ENCODE data around the gene GALNT1. TPM values are rescaled to one million over a fixed set of nuclear protein-coding genes. Genes with fewer than 3 reads are reported as not detected.
A peak's percentile ranks its signal among the peaks of the same experiment; 100 is the strongest.

Gene GALNT1
- total RNA-seq, 1 experiment from 2014 or later = 80.1 TPM

DNA sequence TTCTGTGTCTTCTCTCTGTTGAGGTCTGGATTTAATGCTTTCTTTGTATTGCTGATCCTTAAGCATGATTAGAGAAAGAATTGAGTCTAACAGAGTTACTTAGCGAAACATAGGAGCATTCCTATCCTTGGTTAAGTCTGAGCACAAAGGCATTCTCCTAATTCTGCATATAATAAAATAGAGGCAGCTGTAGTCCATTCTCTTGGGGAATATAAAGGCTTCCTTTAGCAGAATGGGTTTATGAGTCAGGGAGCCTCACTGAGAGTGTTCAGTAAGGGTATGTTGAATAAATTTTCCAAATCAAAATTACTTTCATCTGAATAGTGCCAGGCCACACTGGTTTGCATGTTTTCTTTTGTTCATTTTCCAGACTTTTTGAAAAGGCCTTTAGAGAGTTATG lies 101.5 kb downstream of the GALNT1 start (continued):
- no peak for TF ChIP-seq FOXP1 (CRISPR knock-in tag; IDR thresholded peaks at IDR 0.05; ENCODE audit: borderline replicate concordance)

- Mint-ChIP-seq H3K9me3 (no peaks in the 10 kb centered on the region), H3K4me1 (no peaks in the 10 kb centered on the region), H3K27ac (peak overlapping the region; percentile 61), H3K4me3 (no peak overlapping the region), H3K36me3 (peaks cover 6% of the 10 kb centered on the region; the same call in 1 of the 2 replicates), H3K27me3 (ENCODE audit: low read depth) (no peaks in the 10 kb centered on the region)
- CTCF ChIA-PET = no interaction called here
- DNase-seq (ENCODE audit: low spot score) (no peak), ATAC-seq (no peak)
- POLR2A ChIA-PET = no interaction called here
- TF ChIP-seq, protein P1, sequence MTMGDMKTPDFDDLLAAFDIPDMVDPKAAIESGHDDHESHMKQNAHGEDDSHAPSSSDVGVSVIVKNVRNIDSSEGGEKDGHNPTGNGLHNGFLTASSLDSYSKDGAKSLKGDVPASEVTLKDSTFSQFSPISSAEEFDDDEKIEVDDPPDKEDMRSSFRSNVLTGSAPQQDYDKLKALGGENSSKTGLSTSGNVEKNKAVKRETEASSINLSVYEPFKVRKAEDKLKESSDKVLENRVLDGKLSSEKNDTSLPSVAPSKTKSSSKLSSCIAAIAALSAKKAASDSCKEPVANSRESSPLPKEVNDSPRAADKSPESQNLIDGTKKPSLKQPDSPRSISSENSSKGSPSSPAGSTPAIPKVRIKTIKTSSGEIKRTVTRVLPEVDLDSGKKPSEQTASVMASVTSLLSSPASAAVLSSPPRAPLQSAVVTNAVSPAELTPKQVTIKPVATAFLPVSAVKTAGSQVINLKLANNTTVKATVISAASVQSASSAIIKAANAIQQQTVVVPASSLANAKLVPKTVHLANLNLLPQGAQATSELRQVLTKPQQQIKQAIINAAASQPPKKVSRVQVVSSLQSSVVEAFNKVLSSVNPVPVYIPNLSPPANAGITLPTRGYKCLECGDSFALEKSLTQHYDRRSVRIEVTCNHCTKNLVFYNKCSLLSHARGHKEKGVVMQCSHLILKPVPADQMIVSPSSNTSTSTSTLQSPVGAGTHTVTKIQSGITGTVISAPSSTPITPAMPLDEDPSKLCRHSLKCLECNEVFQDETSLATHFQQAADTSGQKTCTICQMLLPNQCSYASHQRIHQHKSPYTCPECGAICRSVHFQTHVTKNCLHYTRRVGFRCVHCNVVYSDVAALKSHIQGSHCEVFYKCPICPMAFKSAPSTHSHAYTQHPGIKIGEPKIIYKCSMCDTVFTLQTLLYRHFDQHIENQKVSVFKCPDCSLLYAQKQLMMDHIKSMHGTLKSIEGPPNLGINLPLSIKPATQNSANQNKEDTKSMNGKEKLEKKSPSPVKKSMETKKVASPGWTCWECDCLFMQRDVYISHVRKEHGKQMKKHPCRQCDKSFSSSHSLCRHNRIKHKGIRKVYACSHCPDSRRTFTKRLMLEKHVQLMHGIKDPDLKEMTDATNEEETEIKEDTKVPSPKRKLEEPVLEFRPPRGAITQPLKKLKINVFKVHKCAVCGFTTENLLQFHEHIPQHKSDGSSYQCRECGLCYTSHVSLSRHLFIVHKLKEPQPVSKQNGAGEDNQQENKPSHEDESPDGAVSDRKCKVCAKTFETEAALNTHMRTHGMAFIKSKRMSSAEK (CRISPR knock-in tag; IDR thresholded peaks at IDR 0.05; ENCODE audit: borderline replicate concordance) = no peak
- TF ChIP-seq OVOL2 (CRISPR knock-in tag; IDR thresholded peaks at IDR 0.05; ENCODE audit: borderline replicate concordance) (no peak), ZNF416 (CRISPR knock-in tag; IDR thresholded peaks at IDR 0.05) (no peak), GTF2I (CRISPR knock-in tag; conservative IDR thresholded peaks at IDR 0.05) (no peak), ZNF396 (CRISPR knock-in tag; IDR thresholded peaks at IDR 0.05; ENCODE audit: borderline replicate concordance) (no peak), ZNF232 (CRISPR knock-in tag; IDR thresholded peaks at IDR 0.05) (no peak), FOXK1 (CRISPR knock-in tag; IDR thresholded peaks at IDR 0.05) (no peak), TEAD1 (CRISPR knock-in tag; IDR thresholded peaks at IDR 0.05) (no peak)
- TF ChIP-seq, protein P2, sequence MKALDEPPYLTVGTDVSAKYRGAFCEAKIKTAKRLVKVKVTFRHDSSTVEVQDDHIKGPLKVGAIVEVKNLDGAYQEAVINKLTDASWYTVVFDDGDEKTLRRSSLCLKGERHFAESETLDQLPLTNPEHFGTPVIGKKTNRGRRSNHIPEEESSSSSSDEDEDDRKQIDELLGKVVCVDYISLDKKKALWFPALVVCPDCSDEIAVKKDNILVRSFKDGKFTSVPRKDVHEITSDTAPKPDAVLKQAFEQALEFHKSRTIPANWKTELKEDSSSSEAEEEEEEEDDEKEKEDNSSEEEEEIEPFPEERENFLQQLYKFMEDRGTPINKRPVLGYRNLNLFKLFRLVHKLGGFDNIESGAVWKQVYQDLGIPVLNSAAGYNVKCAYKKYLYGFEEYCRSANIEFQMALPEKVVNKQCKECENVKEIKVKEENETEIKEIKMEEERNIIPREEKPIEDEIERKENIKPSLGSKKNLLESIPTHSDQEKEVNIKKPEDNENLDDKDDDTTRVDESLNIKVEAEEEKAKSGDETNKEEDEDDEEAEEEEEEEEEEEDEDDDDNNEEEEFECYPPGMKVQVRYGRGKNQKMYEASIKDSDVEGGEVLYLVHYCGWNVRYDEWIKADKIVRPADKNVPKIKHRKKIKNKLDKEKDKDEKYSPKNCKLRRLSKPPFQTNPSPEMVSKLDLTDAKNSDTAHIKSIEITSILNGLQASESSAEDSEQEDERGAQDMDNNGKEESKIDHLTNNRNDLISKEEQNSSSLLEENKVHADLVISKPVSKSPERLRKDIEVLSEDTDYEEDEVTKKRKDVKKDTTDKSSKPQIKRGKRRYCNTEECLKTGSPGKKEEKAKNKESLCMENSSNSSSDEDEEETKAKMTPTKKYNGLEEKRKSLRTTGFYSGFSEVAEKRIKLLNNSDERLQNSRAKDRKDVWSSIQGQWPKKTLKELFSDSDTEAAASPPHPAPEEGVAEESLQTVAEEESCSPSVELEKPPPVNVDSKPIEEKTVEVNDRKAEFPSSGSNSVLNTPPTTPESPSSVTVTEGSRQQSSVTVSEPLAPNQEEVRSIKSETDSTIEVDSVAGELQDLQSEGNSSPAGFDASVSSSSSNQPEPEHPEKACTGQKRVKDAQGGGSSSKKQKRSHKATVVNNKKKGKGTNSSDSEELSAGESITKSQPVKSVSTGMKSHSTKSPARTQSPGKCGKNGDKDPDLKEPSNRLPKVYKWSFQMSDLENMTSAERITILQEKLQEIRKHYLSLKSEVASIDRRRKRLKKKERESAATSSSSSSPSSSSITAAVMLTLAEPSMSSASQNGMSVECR (CRISPR knock-in tag; IDR thresholded peaks at IDR 0.05; ENCODE audit: borderline replicate concordance) = no peak
- TF ChIP-seq, protein P3, sequence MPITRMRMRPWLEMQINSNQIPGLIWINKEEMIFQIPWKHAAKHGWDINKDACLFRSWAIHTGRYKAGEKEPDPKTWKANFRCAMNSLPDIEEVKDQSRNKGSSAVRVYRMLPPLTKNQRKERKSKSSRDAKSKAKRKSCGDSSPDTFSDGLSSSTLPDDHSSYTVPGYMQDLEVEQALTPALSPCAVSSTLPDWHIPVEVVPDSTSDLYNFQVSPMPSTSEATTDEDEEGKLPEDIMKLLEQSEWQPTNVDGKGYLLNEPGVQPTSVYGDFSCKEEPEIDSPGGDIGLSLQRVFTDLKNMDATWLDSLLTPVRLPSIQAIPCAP (CRISPR knock-in tag; IDR thresholded peaks at IDR 0.05) = no peak
- TF ChIP-seq, protein P4, sequence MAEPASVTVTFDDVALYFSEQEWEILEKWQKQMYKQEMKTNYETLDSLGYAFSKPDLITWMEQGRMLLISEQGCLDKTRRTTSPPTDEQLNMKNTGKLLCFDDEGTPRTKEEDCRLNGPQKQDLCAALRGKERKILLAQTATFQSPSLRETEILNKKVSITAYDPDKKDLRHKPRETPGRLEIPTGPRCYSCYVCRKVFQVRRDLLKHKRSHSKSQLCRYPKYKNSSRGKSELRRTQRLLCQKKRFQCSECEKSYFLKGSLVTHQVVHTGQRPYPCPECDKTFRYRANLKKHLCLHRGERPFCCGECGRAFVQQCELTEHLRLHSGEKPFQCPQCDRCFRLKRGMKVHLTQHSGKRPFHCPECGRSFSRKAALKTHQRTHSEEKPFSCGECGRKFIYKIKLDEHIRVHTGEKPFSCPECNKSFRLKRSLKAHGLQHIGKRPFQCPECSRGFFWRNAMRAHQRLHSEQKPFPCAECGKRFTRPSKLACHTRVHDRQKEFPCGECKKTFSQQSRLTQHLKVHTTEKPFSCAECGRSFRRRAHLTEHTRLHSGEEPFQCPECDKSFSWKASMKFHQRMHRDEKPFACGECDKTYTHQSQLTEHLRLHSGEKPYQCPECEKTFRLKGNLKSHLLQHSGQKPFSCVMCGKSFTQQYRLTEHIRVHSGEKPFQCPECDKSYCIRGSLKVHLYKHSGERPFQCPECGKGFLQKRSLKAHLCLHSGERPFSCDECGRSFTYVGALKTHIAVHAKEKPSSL (CRISPR knock-in tag; conservative IDR thresholded peaks at IDR 0.05) = no peak
- TF ChIP-seq, protein P5, sequence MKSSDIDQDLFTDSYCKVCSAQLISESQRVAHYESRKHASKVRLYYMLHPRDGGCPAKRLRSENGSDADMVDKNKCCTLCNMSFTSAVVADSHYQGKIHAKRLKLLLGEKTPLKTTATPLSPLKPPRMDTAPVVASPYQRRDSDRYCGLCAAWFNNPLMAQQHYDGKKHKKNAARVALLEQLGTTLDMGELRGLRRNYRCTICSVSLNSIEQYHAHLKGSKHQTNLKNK (CRISPR knock-in tag; IDR thresholded peaks at IDR 0.05) = no peak
- TF ChIP-seq, protein P6, sequence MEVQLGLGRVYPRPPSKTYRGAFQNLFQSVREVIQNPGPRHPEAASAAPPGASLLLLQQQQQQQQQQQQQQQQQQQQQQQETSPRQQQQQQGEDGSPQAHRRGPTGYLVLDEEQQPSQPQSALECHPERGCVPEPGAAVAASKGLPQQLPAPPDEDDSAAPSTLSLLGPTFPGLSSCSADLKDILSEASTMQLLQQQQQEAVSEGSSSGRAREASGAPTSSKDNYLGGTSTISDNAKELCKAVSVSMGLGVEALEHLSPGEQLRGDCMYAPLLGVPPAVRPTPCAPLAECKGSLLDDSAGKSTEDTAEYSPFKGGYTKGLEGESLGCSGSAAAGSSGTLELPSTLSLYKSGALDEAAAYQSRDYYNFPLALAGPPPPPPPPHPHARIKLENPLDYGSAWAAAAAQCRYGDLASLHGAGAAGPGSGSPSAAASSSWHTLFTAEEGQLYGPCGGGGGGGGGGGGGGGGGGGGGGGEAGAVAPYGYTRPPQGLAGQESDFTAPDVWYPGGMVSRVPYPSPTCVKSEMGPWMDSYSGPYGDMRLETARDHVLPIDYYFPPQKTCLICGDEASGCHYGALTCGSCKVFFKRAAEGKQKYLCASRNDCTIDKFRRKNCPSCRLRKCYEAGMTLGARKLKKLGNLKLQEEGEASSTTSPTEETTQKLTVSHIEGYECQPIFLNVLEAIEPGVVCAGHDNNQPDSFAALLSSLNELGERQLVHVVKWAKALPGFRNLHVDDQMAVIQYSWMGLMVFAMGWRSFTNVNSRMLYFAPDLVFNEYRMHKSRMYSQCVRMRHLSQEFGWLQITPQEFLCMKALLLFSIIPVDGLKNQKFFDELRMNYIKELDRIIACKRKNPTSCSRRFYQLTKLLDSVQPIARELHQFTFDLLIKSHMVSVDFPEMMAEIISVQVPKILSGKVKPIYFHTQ (CRISPR knock-in tag; IDR thresholded peaks at IDR 0.05) = no peak
- TF ChIP-seq, protein P7, sequence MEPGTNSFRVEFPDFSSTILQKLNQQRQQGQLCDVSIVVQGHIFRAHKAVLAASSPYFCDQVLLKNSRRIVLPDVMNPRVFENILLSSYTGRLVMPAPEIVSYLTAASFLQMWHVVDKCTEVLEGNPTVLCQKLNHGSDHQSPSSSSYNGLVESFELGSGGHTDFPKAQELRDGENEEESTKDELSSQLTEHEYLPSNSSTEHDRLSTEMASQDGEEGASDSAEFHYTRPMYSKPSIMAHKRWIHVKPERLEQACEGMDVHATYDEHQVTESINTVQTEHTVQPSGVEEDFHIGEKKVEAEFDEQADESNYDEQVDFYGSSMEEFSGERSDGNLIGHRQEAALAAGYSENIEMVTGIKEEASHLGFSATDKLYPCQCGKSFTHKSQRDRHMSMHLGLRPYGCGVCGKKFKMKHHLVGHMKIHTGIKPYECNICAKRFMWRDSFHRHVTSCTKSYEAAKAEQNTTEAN (CRISPR knock-in tag; IDR thresholded peaks at IDR 0.05) = no peak
- TF ChIP-seq, protein P8, sequence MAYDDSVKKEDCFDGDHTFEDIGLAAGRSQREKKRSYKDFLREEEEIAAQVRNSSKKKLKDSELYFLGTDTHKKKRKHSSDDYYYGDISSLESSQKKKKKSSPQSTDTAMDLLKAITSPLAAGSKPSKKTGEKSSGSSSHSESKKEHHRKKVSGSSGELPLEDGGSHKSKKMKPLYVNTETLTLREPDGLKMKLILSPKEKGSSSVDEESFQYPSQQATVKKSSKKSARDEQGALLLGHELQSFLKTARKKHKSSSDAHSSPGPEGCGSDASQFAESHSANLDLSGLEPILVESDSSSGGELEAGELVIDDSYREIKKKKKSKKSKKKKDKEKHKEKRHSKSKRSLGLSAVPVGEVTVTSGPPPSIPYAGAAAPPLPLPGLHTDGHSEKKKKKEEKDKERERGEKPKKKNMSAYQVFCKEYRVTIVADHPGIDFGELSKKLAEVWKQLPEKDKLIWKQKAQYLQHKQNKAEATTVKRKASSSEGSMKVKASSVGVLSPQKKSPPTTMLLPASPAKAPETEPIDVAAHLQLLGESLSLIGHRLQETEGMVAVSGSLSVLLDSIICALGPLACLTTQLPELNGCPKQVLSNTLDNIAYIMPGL (CRISPR knock-in tag; IDR thresholded peaks at IDR 0.05) = no peak
These were observed 107.2 kb downstream of the GALNT1 start for GRCh38 chr18:35688757-35689156.

Measured in WTC11 (cell line).